ENCODE data around the gene SH3GL3.

GRCh38 chr15:83489690-83490089 is 42.5 kb downstream of the SH3GL3 start:
- TF ChIP-seq CTCF (conservative IDR thresholded peaks at IDR 0.05; ENCODE audit: low read length) = no peak
- TF ChIP-seq EZH2phosphoT487 (IDR thresholded peaks at IDR 0.05; ENCODE audit: borderline replicate concordance, low read depth, low read length) = no peak

Data from OCI-LY7 (cell line).